ENCODE data around the gene ESRRB. TPM values are rescaled to one million over a fixed set of nuclear protein-coding genes. Genes with fewer than 3 reads are reported as not detected.

ESRRB gene
- total RNA-seq, 1 experiment from 2014 or later = 1.6 TPM

DNA sequence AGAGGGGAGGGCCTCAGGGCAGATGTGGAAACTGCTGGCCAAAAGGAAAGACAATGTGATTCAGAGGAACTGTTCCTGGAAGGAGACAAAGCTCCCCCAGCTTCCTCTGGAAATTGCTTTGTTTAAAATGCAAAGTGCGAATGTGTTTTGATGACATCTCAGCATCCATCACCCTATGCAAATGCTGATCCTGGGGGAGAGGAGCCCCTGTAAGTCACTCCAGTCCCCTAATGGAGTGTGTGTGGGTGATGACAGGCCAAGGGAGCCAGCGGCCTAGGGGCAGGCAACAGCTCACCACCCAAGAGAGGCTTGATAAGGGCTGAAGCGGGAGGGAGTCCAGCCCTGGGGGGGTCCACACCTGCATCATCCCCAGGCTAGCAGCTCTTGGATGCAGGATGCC lies 134.2 kb downstream of the ESRRB start:
- DNase-seq (ENCODE audit: low spot score) (no peak), ATAC-seq (peak; percentile 22)
- Mint-ChIP-seq H3K27me3 (ENCODE audit: low read depth) (no peaks in the 10 kb centered on the region; the same call in 1 of the 2 replicates), H3K4me3 (no peak overlapping the region), H3K9me3 (no peaks in the 10 kb centered on the region), H3K27ac (no peak overlapping the region), H3K36me3 (no peaks in the 10 kb centered on the region), H3K4me1 (peaks cover 12% of the 10 kb centered on the region)
- no peak for TF ChIP-seq TP53 (CRISPR knock-in tag; IDR thresholded peaks at IDR 0.05)
- TF ChIP-seq ZNF121 (CRISPR knock-in tag; IDR thresholded peaks at IDR 0.05) = no peak
- TF ChIP-seq RELA (CRISPR knock-in tag; IDR thresholded peaks at IDR 0.05; ENCODE audit: borderline replicate concordance) = no peak
- no peak for TF ChIP-seq SMAD3 (CRISPR knock-in tag; IDR thresholded peaks at IDR 0.05; ENCODE audit: borderline replicate concordance)
- TF ChIP-seq ETV6 (CRISPR knock-in tag; IDR thresholded peaks at IDR 0.05) = no peak
- no peak for TF ChIP-seq MXD4 (CRISPR knock-in tag; IDR thresholded peaks at IDR 0.05; ENCODE audit: borderline replicate concordance)
- TF ChIP-seq, protein P1, sequence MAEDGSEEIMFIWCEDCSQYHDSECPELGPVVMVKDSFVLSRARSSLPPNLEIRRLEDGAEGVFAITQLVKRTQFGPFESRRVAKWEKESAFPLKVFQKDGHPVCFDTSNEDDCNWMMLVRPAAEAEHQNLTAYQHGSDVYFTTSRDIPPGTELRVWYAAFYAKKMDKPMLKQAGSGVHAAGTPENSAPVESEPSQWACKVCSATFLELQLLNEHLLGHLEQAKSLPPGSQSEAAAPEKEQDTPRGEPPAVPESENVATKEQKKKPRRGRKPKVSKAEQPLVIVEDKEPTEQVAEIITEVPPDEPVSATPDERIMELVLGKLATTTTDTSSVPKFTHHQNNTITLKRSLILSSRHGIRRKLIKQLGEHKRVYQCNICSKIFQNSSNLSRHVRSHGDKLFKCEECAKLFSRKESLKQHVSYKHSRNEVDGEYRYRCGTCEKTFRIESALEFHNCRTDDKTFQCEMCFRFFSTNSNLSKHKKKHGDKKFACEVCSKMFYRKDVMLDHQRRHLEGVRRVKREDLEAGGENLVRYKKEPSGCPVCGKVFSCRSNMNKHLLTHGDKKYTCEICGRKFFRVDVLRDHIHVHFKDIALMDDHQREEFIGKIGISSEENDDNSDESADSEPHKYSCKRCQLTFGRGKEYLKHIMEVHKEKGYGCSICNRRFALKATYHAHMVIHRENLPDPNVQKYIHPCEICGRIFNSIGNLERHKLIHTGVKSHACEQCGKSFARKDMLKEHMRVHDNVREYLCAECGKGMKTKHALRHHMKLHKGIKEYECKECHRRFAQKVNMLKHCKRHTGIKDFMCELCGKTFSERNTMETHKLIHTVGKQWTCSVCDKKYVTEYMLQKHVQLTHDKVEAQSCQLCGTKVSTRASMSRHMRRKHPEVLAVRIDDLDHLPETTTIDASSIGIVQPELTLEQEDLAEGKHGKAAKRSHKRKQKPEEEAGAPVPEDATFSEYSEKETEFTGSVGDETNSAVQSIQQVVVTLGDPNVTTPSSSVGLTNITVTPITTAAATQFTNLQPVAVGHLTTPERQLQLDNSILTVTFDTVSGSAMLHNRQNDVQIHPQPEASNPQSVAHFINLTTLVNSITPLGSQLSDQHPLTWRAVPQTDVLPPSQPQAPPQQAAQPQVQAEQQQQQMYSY (CRISPR knock-in tag; IDR thresholded peaks at IDR 0.05) = no peak
- TF ChIP-seq EMX1 (CRISPR knock-in tag; IDR thresholded peaks at IDR 0.05) = no peak
- TF ChIP-seq GRHL2 (CRISPR knock-in tag; IDR thresholded peaks at IDR 0.05; ENCODE audit: insufficient replicate concordance, severe bottlenecking) = no peak
- TF ChIP-seq, protein P2, sequence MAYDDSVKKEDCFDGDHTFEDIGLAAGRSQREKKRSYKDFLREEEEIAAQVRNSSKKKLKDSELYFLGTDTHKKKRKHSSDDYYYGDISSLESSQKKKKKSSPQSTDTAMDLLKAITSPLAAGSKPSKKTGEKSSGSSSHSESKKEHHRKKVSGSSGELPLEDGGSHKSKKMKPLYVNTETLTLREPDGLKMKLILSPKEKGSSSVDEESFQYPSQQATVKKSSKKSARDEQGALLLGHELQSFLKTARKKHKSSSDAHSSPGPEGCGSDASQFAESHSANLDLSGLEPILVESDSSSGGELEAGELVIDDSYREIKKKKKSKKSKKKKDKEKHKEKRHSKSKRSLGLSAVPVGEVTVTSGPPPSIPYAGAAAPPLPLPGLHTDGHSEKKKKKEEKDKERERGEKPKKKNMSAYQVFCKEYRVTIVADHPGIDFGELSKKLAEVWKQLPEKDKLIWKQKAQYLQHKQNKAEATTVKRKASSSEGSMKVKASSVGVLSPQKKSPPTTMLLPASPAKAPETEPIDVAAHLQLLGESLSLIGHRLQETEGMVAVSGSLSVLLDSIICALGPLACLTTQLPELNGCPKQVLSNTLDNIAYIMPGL (CRISPR knock-in tag; IDR thresholded peaks at IDR 0.05) = no peak
- TF ChIP-seq, protein P3, sequence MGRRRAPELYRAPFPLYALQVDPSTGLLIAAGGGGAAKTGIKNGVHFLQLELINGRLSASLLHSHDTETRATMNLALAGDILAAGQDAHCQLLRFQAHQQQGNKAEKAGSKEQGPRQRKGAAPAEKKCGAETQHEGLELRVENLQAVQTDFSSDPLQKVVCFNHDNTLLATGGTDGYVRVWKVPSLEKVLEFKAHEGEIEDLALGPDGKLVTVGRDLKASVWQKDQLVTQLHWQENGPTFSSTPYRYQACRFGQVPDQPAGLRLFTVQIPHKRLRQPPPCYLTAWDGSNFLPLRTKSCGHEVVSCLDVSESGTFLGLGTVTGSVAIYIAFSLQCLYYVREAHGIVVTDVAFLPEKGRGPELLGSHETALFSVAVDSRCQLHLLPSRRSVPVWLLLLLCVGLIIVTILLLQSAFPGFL (CRISPR knock-in tag; IDR thresholded peaks at IDR 0.05; ENCODE audit: borderline replicate concordance) = no peak
- TF ChIP-seq ZNF219 (CRISPR knock-in tag; IDR thresholded peaks at IDR 0.05; ENCODE audit: borderline replicate concordance) = no peak
- no peak for TF ChIP-seq ZNF232 (CRISPR knock-in tag; IDR thresholded peaks at IDR 0.05)
- TF ChIP-seq, protein P4, sequence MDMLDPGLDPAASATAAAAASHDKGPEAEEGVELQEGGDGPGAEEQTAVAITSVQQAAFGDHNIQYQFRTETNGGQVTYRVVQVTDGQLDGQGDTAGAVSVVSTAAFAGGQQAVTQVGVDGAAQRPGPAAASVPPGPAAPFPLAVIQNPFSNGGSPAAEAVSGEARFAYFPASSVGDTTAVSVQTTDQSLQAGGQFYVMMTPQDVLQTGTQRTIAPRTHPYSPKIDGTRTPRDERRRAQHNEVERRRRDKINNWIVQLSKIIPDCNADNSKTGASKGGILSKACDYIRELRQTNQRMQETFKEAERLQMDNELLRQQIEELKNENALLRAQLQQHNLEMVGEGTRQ (CRISPR knock-in tag; IDR thresholded peaks at IDR 0.05) = no peak
- no peak for TF ChIP-seq KAT7 (CRISPR knock-in tag; IDR thresholded peaks at IDR 0.05; ENCODE audit: borderline replicate concordance)
- no peak for TF ChIP-seq JUN (CRISPR knock-in tag; IDR thresholded peaks at IDR 0.05)
- no peak for TF ChIP-seq NR1H2 (CRISPR knock-in tag; IDR thresholded peaks at IDR 0.05)
- ChIA-PET CTCF (interaction anchor here (0.8 to 1.3 kb wide), 2 partner anchors 36 to 54 kb away, joined by 3 to 4 read pairs; no protein-coding TSS in a partner anchor), POLR2A (no interaction called here)

DNA sequence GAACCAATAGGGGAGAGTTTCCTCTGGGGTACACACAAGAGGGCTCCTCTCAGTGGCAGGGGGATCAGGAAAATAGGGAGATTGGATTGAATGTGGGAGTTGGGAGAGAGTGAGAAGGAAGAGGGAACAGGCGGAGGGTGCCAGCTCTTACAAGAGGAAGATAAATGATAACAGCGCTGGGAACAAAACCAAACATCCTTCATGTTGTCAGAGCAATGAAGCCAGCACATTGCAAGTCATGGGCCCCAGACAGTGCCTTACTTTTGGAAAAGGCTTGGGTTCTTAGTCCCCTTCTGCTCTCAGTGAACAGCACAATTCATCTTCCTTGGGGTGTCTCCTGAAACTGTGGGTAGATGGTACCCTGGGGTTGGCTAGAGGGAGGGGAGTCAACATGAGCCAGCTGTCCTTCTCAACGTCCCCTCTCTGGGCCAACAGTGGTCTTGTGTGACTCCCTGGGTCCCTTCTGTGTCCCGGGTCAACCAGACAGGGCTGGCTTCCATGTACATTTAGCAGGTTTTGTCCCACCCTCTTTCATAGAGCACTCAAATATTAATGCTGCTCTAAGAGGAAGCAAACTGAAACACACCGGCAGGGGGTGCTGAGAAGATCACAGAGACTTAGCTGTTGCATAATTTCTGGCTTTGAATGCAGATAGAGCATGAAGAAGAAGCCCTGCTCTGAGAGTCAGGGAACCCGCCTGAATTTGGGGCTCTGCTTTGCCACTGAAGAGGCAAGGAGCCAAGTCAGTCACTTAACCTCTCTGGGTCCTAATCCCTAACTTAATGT lies 138.5 kb downstream of the ESRRB start:
- Mint-ChIP-seq H3K27ac (no peak overlapping the region), H3K36me3 (no peaks in the 10 kb centered on the region), H3K27me3 (ENCODE audit: low read depth) (no peaks in the 10 kb centered on the region; the same call in 1 of the 2 replicates), H3K9me3 (no peaks in the 10 kb centered on the region), H3K4me1 (peaks cover 12% of the 10 kb centered on the region), H3K4me3 (no peak overlapping the region)
- ChIA-PET POLR2A (no interaction called here), CTCF (interaction anchor here (1.0 kb wide), 1 partner anchor 128 kb away, joined by 3 read pairs; no protein-coding TSS in a partner anchor)
- no peak for ATAC-seq
- DNase-seq (ENCODE audit: low spot score) = no peak
- TF ChIP-seq KAT7 (CRISPR knock-in tag; IDR thresholded peaks at IDR 0.05; ENCODE audit: borderline replicate concordance) (no peak), RELA (CRISPR knock-in tag; IDR thresholded peaks at IDR 0.05; ENCODE audit: borderline replicate concordance) (no peak), ATF1 (CRISPR knock-in tag; IDR thresholded peaks at IDR 0.05) (no peak), JAZF1 (CRISPR knock-in tag; IDR thresholded peaks at IDR 0.05) (no peak), GABPB1 (CRISPR knock-in tag; IDR thresholded peaks at IDR 0.05) (no peak), ZNF219 (CRISPR knock-in tag; IDR thresholded peaks at IDR 0.05; ENCODE audit: borderline replicate concordance) (no peak), GTF2I (CRISPR knock-in tag; conservative IDR thresholded peaks at IDR 0.05) (no peak), ZNF121 (CRISPR knock-in tag; IDR thresholded peaks at IDR 0.05) (no peak), ZNF232 (CRISPR knock-in tag; IDR thresholded peaks at IDR 0.05) (no peak)
- TF ChIP-seq, protein P5, sequence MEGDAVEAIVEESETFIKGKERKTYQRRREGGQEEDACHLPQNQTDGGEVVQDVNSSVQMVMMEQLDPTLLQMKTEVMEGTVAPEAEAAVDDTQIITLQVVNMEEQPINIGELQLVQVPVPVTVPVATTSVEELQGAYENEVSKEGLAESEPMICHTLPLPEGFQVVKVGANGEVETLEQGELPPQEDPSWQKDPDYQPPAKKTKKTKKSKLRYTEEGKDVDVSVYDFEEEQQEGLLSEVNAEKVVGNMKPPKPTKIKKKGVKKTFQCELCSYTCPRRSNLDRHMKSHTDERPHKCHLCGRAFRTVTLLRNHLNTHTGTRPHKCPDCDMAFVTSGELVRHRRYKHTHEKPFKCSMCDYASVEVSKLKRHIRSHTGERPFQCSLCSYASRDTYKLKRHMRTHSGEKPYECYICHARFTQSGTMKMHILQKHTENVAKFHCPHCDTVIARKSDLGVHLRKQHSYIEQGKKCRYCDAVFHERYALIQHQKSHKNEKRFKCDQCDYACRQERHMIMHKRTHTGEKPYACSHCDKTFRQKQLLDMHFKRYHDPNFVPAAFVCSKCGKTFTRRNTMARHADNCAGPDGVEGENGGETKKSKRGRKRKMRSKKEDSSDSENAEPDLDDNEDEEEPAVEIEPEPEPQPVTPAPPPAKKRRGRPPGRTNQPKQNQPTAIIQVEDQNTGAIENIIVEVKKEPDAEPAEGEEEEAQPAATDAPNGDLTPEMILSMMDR (IDR thresholded peaks at IDR 0.05) = no peak
- TF ChIP-seq, protein P6, sequence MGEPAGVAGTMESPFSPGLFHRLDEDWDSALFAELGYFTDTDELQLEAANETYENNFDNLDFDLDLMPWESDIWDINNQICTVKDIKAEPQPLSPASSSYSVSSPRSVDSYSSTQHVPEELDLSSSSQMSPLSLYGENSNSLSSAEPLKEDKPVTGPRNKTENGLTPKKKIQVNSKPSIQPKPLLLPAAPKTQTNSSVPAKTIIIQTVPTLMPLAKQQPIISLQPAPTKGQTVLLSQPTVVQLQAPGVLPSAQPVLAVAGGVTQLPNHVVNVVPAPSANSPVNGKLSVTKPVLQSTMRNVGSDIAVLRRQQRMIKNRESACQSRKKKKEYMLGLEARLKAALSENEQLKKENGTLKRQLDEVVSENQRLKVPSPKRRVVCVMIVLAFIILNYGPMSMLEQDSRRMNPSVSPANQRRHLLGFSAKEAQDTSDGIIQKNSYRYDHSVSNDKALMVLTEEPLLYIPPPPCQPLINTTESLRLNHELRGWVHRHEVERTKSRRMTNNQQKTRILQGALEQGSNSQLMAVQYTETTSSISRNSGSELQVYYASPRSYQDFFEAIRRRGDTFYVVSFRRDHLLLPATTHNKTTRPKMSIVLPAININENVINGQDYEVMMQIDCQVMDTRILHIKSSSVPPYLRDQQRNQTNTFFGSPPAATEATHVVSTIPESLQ (CRISPR knock-in tag; IDR thresholded peaks at IDR 0.05) = no peak

All from WTC11 (cell line).